NB4 (cell line): ENCODE data around the gene PDE3A.

Source experiments
- DNase-seq: peaks from one replicate; pipeline ENCODE4 v3.0.0; 2010; ENCODE audit warnings: low read depth
- H3K4me3 ChIP-seq: one replicate; pipeline ENCODE4 v1.5.1; 2011; ENCODE audit warnings: mild to moderate bottlenecking, low read depth, low read length, moderate library complexity
- MYC ChIP-seq: IDR thresholded peaks from 2 replicates; pipeline ENCODE4 v1.6.1; 2011; ENCODE audit warnings: low read depth, low read length
- POLR2A ChIP-seq: IDR thresholded peaks from 2 replicates; pipeline ENCODE4 v1.6.1; 2011; ENCODE audit warnings: mild to moderate bottlenecking; ENCODE audit not compliant: insufficient read length; ENCODE audit errors: extremely low read depth
- TF ChIP-seq, protein P1 (sequence below): IDR thresholded peaks from one replicate; pipeline ENCODE4 v1.5.1; 2012; ENCODE audit warnings: low read depth, low read length
- TF ChIP-seq, protein P2 (sequence below): IDR thresholded peaks from 2 replicates; pipeline ENCODE4 v1.6.1; 2011; ENCODE audit warnings: low read depth, low read length

The PDE3A gene

DNA sequence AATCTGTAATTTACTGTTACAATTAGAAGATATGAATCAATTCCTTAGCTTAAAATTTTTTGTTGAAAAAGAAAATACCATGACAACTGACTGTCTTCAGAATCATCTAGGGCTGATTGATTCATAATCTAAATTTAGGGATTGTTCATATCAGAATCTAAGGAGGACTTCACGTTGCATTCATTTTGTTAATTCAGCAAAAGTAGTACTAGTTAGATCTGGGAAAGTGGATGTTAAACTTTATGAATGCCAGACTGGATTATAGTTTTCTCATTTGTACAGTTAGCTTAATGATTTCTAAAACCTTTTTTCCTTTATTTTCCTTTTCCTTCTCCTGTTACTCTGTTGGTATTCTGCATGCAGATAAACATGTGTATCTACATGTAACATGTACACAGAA, 135.5 kb downstream of the PDE3A start:
- no peak for DNase-seq
- TF ChIP-seq MYC (no peak), POLR2A (no peak)
- TF ChIP-seq, protein P1, sequence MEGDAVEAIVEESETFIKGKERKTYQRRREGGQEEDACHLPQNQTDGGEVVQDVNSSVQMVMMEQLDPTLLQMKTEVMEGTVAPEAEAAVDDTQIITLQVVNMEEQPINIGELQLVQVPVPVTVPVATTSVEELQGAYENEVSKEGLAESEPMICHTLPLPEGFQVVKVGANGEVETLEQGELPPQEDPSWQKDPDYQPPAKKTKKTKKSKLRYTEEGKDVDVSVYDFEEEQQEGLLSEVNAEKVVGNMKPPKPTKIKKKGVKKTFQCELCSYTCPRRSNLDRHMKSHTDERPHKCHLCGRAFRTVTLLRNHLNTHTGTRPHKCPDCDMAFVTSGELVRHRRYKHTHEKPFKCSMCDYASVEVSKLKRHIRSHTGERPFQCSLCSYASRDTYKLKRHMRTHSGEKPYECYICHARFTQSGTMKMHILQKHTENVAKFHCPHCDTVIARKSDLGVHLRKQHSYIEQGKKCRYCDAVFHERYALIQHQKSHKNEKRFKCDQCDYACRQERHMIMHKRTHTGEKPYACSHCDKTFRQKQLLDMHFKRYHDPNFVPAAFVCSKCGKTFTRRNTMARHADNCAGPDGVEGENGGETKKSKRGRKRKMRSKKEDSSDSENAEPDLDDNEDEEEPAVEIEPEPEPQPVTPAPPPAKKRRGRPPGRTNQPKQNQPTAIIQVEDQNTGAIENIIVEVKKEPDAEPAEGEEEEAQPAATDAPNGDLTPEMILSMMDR, result no peak
- TF ChIP-seq, protein P2, sequence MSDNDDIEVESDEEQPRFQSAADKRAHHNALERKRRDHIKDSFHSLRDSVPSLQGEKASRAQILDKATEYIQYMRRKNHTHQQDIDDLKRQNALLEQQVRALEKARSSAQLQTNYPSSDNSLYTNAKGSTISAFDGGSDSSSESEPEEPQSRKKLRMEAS, result no peak
- H3K4me3 ChIP-seq, result no peak overlapping the region

DNA sequence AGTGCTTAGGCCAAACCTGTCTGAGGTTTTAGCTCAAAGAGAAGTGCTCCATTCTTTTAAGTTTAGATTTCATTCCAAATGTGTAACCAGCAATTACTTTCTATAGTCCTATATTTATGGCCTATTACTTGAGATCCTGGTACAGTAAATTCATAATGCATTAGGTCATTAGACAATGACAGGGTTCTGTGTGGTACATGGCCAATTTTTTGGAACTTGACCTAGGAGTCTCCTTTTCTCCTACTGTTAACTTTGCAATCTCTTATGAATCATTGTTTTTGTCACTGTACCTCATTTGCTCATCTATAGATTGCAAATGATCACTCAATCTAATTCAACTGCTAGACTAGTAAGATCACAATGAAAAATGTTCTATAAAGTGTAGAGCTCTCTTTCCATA, 136.7 kb downstream of the PDE3A start:
- TF ChIP-seq, protein P2, result no peak
- TF ChIP-seq MYC, result no peak
- TF ChIP-seq POLR2A, result no peak
- TF ChIP-seq, protein P1, result no peak
- DNase-seq, result no peak
- no peak overlapping the region for H3K4me3 ChIP-seq

DNA sequence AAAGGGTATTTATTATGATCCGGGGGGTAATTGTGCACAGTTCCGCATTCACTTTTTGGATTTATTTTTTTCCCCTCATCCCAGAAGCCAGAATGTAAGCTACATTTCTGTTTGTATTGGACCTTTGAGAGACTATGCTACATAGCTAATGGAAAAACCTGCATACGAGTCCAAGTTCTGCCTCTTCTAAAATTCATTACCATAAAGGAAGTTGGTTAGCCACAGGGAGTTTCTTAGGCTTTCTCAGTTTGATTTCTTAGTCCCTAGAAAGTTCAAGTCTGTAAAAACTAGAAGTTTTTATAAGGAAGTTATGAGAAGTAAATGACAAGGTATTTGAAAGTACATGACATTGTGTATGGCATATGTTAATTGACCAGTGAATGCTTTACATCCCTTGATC, 138.7 kb downstream of the PDE3A start:
- peak; percentile 48 for DNase-seq
- no peak overlapping the region for H3K4me3 ChIP-seq
- TF ChIP-seq, protein P2, result no peak
- peak; percentile 24; the same call in 1 of the 2 replicates for TF ChIP-seq MYC

DNA sequence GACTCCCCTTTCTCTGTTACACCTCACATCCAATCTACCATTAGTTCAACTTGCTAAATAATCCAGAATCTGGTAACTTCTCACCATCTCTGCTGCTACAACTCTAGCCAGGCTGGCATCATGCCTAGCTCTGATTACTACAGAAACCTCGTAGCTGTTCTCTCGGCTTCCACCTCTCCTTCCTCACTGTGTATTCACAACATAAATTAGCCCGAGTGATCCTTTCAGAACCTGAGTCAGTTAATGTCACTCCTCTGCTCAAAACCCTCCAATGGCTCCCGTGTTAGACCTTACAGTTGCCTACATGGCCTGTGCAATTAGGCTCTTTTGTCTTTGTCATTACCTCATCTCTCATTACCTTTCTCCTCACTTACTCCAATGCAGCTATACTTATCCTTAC, 139.4 kb downstream of the PDE3A start:
- TF ChIP-seq MYC, result no peak
- TF ChIP-seq, protein P2, result no peak
- TF ChIP-seq POLR2A, result no peak
- TF ChIP-seq, protein P1, result no peak
- DNase-seq, result no peak

GRCh38 chr12:20508359-20508758, 140.0 kb downstream of the PDE3A start:
- TF ChIP-seq, protein P1, result no peak
- TF ChIP-seq MYC, result no peak
- TF ChIP-seq, protein P2, result no peak
- TF ChIP-seq POLR2A, result no peak
- no peak for DNase-seq
- H3K4me3 ChIP-seq, result no peak overlapping the region

More for the DNA sequence above, 139.4 kb downstream of the PDE3A start:
- no peak overlapping the region for H3K4me3 ChIP-seq

GRCh38 chr12:20508962-20509361, 140.6 kb downstream of the PDE3A start:
- no peak for DNase-seq
- TF ChIP-seq, protein P2, result no peak
- TF ChIP-seq POLR2A (no peak), MYC (no peak)
- TF ChIP-seq, protein P1, result no peak
- no peak overlapping the region for H3K4me3 ChIP-seq
